ENCODE measurements around the gene KNDC1.

GRCh38 chr10:133201151-133201947, 41.3 kb downstream of the KNDC1 start:
- TF ChIP-seq CTCF (IDR thresholded peaks at IDR 0.05) (no peak), EP300 (IDR thresholded peaks at IDR 0.05) (no peak)

All from esophagus muscularis mucosa (tissue), 3 donors.